Heart right ventricle (tissue), 16 donors: ENCODE data around the gene PON2. TPM values are rescaled to one million over a fixed set of nuclear protein-coding genes. Genes with fewer than 3 reads are reported as not detected.
"Not testable (repeated sequence)": the region's sequence is repeated elsewhere in the genome, so short reads cannot be mapped to it uniquely, and the experiment has no call there.

ENCODE experiments used
- ATAC-seq, 8 donors: fragments of 200-7000 bp; cut with Tn5 transposase; one replicate each; pipeline ENCODE4 v1.9.1; 2020; ENCODE audit warnings: mild to moderate bottlenecking in 8 of 8, moderate library complexity in 8 of 8, moderate number of reproducible peaks in 1 of 8
- DNase-seq, 2 donors: peaks; one replicate each; pipeline ENCODE4 v3.0.0-alpha.2; 2020
- H3K27ac ChIP-seq, 10 donors: fragments of 200-600 bp; sonication (generic) in 2 of 10; one replicate each; pipeline versions ENCODE4 v1.5.0 to v1.8.0; 2020 to 2022; ENCODE audit warnings: mild to moderate bottlenecking in 3 of 10
- H3K27me3 ChIP-seq, 7 donors: fragments of 200-600 bp; one replicate each; pipeline ENCODE4 v1.8.0; 2021 to 2022; ENCODE audit warnings: mild to moderate bottlenecking in 2 of 7
- H3K36me3 ChIP-seq, 9 donors: fragments of 200-600 bp; sonication (generic) in 1 of 9; one replicate each; pipeline versions ENCODE4 v1.5.0 to v1.8.0; 2020 to 2022; ENCODE audit warnings: mild to moderate bottlenecking in 2 of 9
- H3K4me1 ChIP-seq, 9 donors: fragments of 200-600 bp; sonication (generic) in 1 of 9; one replicate each; pipeline versions ENCODE4 v1.5.0 to v1.8.0; 2020 to 2022; ENCODE audit warnings: mild to moderate bottlenecking in 4 of 9
- H3K4me3 ChIP-seq, 10 donors: fragments of 200-600 bp; sonication (generic) in 2 of 10; one replicate each; pipeline versions ENCODE4 v1.5.0 to v1.8.0; 2020 to 2022; ENCODE audit warnings: mild to moderate bottlenecking in 7 of 10, moderate library complexity in 2 of 10
- H3K9me3 ChIP-seq, 11 donors: fragments of 200-600 bp in 10 of 11; sonication (generic) in 2 of 11; one replicate each; pipeline versions ENCODE4 v1.5.0 to v1.8.0; 2013 to 2022; ENCODE audit warnings: mild to moderate bottlenecking in 2 of 11, control low read depth in 1 of 11, moderate library complexity in 1 of 11
- WGBS, 2 donors: extraction: QIAGEN DNeasy Blood & Tissue Kit; methylation state at CpG; one replicate each; pipeline ENCODE4 v1.1.7; 2013; ENCODE audit warnings: inconsistent platforms in 1 of 2; 5-methylcytosine and 5-hydroxymethylcytosine counted together
- intact Hi-C, 10 donors: fragments of 100-400 bp; cut with DNase I; formaldehyde crosslinking; loops; one replicate each; pipeline versions ENCODE4 v1.11.1 to v1.14.2; 2022
- polyA plus RNA-seq, 2 donors: library from polyadenylated mRNA; stranded (reverse); fragments of 200-250 nt; gene quantifications; one replicate each; pipeline ENCODE4 v1.2.3, GENCODE V29; 2013
- total RNA-seq, 10 donors: library from RNA; stranded (reverse); fragmentation: NEBNext Ultra II Directional in 3 of 10; extraction: Animal tissue kit (Norgen Biotek cat#: 25700) in 3 of 10; gene quantifications; one replicate each; pipeline versions ENCODE4 v1.2.1 to v1.2.4, GENCODE V29; 2021 to 2023
- TF ChIP-seq, protein P1 (sequence below), 9 donors: fragments of 200-600 bp; sonication (generic) in 2 of 9; IDR thresholded peaks; one replicate each; pipeline versions ENCODE4 v1.5.0 to v1.8.0; 2021 to 2022; ENCODE audit warnings: antibody characterized with exemption in 9 of 9, mild to moderate bottlenecking in 5 of 9, moderate library complexity in 1 of 9
- donor health status: Arrhythmogenic right ventricular cardiomyopathy.
- donor health status: ischemic (EF 13 %, LVEDD 7.1; RV severe dilation, severe dysfunction).
- donor health status: healthy with polysubstance abuse.
- donor health status: DM: no; HTN: yes; CAD: no.
- donor health status: DM: no; HTN: no; CAD: no.
- donor health status: ischemic (EF 25% LVEDD 6.9; RV normal size, moderate dysfunction).
- donor health status: ischemic (EF 25% LVEDD 5.7; RV mildly dilated, moderate dysfunction).
- donor health status: healthy.
- donor health status: DM: yes; HTN: yes; CAD: no.
- donor health status: Ischemic cardiomyopathy.
- donor health status: ischemic (EF 35%, LVEDD 5.7; RV mildly dilated, moderate dysfunction).
- donor health status: nonischemic (EF 11% LVEDD 7.7; RV severe dilation, severe dysfunction).
- donor health status: DM: yes; HTN: yes; CAD: no.
- donor health status: PGD.
- donor health status: ischemic (EF 29% LVEDD 5.4; RV normal size, mild dysfunction).
- donor health status: nonischemic (EF 23%, LVEDD 6.1; RV moderate dilation, normal function).

Gene PON2
- total and polyA plus RNA-seq, 12 donors, result 24.8 to 43.4 (median 32.0) TPM

DNA sequence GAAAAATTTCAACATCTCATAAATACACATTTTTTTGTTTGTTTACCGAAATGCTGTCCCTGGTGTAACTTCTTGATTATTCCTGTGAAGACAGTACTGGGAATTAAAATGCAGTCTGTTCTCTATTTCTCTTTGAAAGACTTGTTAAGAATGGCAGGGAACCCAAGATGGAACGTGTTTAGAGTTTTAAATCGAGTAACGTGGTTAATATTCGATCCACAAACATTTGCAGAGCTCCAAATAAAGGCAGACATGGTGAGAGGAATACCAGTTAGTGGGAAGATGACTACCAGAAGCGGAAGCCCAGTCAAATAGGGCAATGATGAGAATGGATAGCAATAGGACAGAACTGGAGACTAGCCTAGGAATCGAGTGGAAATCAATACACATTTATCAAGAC is 45.3 kb downstream of the PON2 start:
- ATAC-seq (no peak), DNase-seq (no peak)
- WGBS, 2 donors, result 89 to 90% methylated on average over 7 of the region's 7 CpGs

DNA sequence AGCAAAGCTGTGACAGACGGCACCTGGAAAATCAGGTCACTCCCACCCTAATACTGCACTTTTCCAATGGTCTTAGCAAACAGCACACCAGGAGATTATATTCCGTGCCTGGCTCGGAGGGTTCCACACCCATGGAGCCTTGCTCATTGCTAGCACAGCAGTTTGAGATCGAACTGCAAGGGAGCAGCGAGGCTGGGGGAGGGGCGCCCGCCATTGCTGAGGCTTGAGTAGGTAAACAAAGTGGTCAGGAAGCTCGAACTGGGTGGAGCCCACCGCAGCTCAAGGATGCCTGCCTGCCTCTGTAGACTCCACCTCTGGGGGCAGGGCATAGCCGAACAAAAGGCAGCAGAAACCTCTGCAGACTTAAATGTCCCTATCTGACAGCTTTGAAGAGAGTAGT is 55.4 kb downstream of the PON2 start:
- H3K27ac ChIP-seq, H3K36me3 ChIP-seq, H3K4me3 ChIP-seq, H3K27me3 ChIP-seq, intact Hi-C loops, DNase-seq, ATAC-seq, H3K4me1 ChIP-seq: not testable (repeated sequence)
- H3K9me3 ChIP-seq, result peaks cover 0 to 31% (median 8%) of the 10 kb centered on the region in 11 donors
- 94 to 95% methylated on average over 9 to 10 of the region's 10 CpGs for whole genome bisulfite sequencing, 2 donors

More for the DNA sequence above, 45.3 kb downstream of the PON2 start:
- Histone ChIP-seq H3K36me3 (peaks cover 0 to 18% (median 0%) of the 10 kb centered on the region in 9 donors), H3K27me3 (no peaks in the 10 kb centered on the region), H3K4me1 (no peaks in the 10 kb centered on the region), H3K27ac (no peak overlapping the region), H3K9me3 (peaks cover 0 to 22% (median 0%) of the 10 kb centered on the region in 11 donors), H3K4me3 (no peak overlapping the region)
- intact Hi-C loops, result no loop called here
- TF ChIP-seq, protein P1, sequence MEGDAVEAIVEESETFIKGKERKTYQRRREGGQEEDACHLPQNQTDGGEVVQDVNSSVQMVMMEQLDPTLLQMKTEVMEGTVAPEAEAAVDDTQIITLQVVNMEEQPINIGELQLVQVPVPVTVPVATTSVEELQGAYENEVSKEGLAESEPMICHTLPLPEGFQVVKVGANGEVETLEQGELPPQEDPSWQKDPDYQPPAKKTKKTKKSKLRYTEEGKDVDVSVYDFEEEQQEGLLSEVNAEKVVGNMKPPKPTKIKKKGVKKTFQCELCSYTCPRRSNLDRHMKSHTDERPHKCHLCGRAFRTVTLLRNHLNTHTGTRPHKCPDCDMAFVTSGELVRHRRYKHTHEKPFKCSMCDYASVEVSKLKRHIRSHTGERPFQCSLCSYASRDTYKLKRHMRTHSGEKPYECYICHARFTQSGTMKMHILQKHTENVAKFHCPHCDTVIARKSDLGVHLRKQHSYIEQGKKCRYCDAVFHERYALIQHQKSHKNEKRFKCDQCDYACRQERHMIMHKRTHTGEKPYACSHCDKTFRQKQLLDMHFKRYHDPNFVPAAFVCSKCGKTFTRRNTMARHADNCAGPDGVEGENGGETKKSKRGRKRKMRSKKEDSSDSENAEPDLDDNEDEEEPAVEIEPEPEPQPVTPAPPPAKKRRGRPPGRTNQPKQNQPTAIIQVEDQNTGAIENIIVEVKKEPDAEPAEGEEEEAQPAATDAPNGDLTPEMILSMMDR (IDR thresholded peaks at IDR 0.05), result no peak

DNA sequence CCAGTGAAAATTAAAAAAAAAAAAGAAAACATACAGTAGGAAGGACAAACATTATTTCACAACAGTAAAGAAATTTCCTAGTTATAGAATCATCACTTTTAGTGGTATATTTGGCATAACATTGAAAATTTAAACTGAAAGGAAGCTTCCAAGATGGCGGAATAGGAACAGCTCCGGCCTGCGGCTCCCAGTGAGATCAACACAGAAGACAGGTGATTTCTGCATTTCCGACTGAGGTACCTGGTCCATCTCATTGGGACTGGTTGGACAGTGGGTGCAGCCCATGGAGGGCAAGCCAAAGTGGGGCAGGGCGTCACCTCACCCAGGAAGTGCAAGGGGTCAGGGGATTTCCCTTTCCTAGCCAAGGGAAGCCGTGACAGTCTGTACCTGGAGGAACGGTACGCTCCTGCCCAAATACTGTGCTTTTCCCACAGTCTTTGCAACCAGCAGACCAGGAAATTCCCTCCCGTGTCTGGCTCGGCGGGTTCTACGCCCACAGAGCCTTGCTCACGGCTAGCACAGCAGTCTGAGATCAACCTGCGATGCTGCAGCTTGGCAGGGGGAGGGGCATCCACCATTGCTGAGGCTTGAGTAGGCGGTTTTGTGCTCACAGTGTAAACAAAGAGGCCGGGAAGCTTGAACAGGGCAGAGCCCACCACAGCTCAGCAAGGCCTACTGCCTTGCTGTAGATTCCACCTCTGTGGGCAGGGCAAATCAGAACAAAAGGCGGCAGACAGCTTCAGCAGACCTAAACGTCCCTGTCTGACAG is 58.0 kb downstream of the PON2 start:
- H3K27me3 ChIP-seq, result no peaks in the 10 kb centered on the region
- intact Hi-C loops, result no loop called here
- H3K4me3 ChIP-seq, result no peak overlapping the region
- TF ChIP-seq, protein P1 (IDR thresholded peaks at IDR 0.05), result no peak
- DNase-seq (no peak), ATAC-seq (no peak)
- no peaks in the 10 kb centered on the region for H3K4me1 ChIP-seq
- WGBS, 2 donors, result 90 to 91% methylated on average over 18 of the region's 18 CpGs
- H3K27ac ChIP-seq, result no peak overlapping the region
- H3K9me3 ChIP-seq, result peaks cover 0 to 22% (median 8%) of the 10 kb centered on the region in 11 donors
- H3K36me3 ChIP-seq, result peaks cover 0 to 7% (median 0%) of the 10 kb centered on the region in 9 donors

DNA sequence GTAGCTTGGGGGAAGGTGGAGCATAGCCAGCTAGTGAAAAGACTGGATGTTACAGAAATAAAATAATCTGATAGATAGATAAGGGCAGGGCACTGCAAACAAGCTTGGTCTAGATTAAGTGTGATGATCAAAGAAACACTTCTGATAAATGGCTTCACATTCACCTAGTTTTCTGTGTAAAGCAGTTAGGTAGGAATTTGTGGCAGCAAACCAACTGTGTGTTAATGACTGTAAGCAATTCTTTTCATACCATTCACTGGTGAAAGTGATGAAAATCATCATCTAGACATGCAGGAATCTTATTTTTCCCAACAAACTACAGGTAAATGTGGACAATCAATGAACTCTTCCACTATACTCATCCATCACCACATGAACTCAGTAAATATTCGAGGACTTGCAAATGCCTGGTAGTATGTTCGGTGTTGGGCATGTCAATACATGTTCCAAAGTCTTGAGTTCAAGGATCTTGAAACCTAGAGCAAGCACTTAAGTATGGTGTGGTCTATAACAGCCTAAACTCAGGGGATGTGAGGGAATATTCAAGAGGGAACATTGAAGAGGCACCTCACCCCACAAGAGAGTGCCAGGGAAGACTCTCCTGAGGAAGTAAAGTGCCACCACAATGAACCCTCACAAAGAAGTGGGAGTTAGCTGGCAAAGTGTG is 59.1 kb downstream of the PON2 start:
- H3K36me3 ChIP-seq, result peaks cover 0 to 7% (median 0%) of the 10 kb centered on the region in 9 donors

More for the DNA sequence above, 59.1 kb downstream of the PON2 start:
- Histone ChIP-seq H3K27ac (no peak overlapping the region), H3K9me3 (peaks cover 0 to 20% (median 6%) of the 10 kb centered on the region in 11 donors), H3K4me3 (no peak overlapping the region), H3K27me3 (no peaks in the 10 kb centered on the region), H3K4me1 (no peaks in the 10 kb centered on the region)
- ATAC-seq (no peak), DNase-seq (no peak)
- TF ChIP-seq, protein P1 (IDR thresholded peaks at IDR 0.05), result no peak
- intact Hi-C loops, result no loop called here
- WGBS, 2 donors, result 93 to 98% methylated on average over 2 of the region's 2 CpGs
